Fibroblast of villous mesenchyme (primary cell): ENCODE measurements around the gene NIPAL4. TPM values are rescaled to one million over a fixed set of nuclear protein-coding genes. Genes with fewer than 3 reads are reported as not detected.
"Not testable (repeated sequence)": the region's sequence is repeated elsewhere in the genome, so short reads cannot be mapped to it uniquely, and the experiment has no call there.

ENCODE experiments used
- DNase-seq: peaks from one replicate; pipeline ENCODE4 v3.0.0-alpha.2; 2010; ENCODE audit warnings: low read depth
- H3K4me3 ChIP-seq: 2 replicates; pipeline ENCODE4 v1.5.1; 2011; ENCODE audit warnings: low read depth, mild to moderate bottlenecking, low read length
- CTCF ChIP-seq: IDR thresholded peaks from 2 replicates; pipeline ENCODE4 v1.5.1; 2012; ENCODE audit warnings: low read depth, mild to moderate bottlenecking, low read length; ENCODE audit not compliant: insufficient read depth
- total RNA-seq: library from RNA; depleted of rRNA; stranded (reverse); fragments of >200 nt; gene quantifications from 2 replicates; pipeline ENCODE4 v1.2.3, GENCODE V29; 2012

The NIPAL4 gene
- 1.7 and 2.3 TPM in 2 replicates for total RNA-seq

DNA sequence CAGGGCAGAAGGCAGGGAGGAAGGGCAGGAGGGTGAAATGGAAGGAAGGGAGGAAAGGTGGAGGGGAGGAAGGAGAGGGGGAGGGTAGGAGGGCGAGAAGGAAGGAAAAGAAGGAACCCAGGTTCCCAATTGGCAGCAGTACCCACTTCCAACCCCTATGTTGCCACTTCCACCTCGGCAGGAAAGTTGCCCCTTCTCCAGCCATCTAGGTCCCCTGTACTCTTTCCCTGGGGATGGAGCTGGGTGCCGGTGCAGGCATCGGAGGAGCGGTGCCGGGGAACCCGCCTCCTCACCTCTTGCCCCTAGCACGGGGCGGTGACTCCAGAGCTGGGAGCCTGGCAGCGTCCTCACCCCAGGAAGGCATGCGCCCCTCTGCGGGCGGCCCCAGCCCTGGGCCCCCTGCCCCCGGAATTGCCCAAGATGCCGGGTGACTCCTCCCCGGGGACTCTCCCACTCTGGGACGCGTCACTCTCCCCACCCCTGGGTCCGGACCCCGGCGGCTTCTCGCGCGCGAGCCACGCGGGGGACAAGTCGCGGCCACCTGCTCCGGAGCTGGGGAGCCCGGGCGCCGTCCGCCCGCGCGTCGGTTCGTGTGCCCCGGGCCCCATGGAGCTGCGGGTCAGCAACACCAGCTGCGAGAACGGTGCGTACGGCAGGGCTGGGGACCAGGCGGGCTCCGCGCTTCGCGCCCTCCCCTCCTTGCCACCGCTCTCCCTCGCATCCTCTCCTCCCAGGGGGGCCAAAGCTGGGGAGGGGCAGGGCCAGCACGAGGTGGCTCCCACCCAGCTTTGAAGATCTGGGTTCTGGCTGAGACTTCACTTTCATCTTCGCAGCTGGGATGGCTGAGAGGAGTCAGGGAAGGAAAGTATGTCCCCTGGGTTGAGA is at the start of gene NIPAL4:
Gene NIPAL4, plus strand, starts transcription at position 499 of the 885 bp plus-strand sequence. Its CDS starts 108 bp downstream, at position 607.
- TF ChIP-seq CTCF = no peak
- peak within 1 kb of the TSS; percentile 53 for H3K4me3 ChIP-seq
- DNase-seq = peak; percentile 16

GRCh38 chr5:157415838-157416237 is 44.2 kb upstream of the NIPAL4 start:
- no peak overlapping the region for H3K4me3 ChIP-seq
- no peak for DNase-seq
- no peak for TF ChIP-seq CTCF

DNA sequence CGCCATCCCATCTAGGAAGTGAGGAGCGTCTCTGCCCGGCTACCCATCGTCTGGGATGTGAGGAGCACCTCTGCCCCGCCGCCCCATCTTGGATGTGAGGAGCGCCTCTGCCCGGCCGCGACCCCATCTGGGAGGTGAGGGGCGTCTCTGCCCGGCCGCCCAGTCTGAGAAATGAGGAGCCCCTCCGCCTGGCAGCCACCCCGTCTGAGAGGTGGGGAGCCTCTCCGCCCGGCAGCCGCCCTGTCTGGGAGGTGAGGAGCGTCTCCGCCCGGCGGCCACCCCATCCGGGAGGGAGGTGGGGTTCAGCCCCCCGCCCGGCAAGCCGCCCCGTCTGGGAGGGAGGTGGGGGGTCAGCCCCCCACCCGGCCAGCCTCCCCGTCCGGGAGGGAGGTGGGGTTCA is 40.5 kb upstream of the NIPAL4 start:
- not testable (repeated sequence) for H3K4me3 ChIP-seq, DNase-seq

DNA sequence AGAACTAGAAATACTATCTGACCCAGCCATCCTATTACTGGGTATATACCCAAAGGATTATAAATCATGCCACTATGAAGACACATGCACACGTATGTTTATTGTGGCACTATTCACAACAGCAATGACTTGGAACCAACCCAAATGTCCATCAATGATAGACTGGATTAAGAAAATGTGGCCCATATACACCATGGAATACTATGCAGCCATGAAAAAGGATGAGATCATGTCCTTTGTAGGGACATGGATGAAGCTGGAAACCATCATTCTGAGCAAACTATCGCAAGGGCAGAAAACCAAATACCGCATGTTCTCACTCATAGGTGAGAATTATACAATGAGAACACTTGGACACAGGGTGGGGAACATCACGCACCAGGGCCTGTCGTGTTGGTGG is 30.1 kb upstream of the NIPAL4 start:
- not testable (repeated sequence) for DNase-seq, H3K4me3 ChIP-seq

GRCh38 chr5:157431544-157432200 is 28.3 kb upstream of the NIPAL4 start:
- peak; percentile 57 for TF ChIP-seq CTCF
- peak; percentile 69 for DNase-seq
- no peak overlapping the region for H3K4me3 ChIP-seq

DNA sequence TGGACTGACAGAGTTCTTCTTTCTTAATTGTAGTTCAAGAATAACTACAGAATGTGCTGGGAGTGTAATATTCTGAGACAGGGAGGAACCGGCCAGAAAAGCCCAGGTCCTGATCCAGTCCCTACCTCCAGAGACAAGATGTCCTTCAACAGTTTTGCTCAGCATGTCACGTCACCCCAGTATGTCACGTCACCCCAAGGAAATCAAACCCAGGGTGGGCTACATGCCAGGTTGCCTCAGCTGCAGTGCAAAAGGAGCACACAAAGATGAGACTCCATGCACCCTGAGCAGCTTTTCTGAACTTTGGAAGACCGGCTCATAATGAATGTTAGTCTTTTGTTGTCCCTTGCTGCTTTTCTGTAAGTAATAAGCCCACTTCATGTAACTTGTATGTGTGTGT is 25.9 kb upstream of the NIPAL4 start:
- H3K4me3 ChIP-seq = no peak overlapping the region
- no peak for TF ChIP-seq CTCF
- no peak for DNase-seq

DNA sequence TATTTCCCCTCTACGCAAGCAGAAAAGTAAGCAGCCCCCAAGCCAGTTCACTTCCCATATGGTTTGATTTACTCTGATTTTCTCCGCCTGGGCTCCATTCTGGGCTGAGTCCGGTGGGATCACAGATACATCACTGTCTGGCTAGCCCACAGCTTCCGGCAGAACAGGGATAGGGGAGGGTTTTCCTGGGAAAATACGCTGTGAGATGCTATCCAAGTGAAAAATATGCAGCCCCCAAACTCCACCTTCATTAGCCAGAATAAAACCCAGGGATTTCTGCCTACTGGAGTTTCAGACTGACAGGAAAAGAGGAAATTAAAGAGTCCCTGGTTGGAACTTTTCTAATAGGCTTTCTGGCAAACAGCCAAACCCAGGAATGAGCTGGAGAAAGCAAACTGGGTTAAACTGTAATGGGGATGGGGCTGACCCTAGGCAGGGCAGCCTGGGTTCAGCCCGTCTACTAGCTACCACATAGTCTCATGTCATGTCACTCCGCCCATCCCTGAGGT is 16.9 kb upstream of the NIPAL4 start:
- no peak overlapping the region for H3K4me3 ChIP-seq
- TF ChIP-seq CTCF = no peak
- no peak for DNase-seq

GRCh38 chr5:157444224-157444623 is 15.8 kb upstream of the NIPAL4 start:
- TF ChIP-seq CTCF = no peak
- no peak overlapping the region for H3K4me3 ChIP-seq
- DNase-seq = no peak
